Gastroesophageal sphincter (tissue), 3 donors: ENCODE measurements around the gene SRP14.

Source experiments
- CTCF ChIP-seq, 4 experiments: fragments of 200-600 bp in 2 of 4; fragments of 450-650 bp in 2 of 4; sonication (generic) in 1 of 4; IDR thresholded peaks; one replicate each; pipeline ENCODE4 v1.5.1; 2017 to 2019; ENCODE audit warnings: antibody characterized with exemption in 4 of 4, mild to moderate bottlenecking in 2 of 4, moderate library complexity in 2 of 4
- POLR2A ChIP-seq, 2 donors: fragments of 450-650 bp; IDR thresholded peaks; one replicate each; pipeline ENCODE4 v1.6.1; 2017; ENCODE audit warnings: antibody characterized with exemption in 2 of 2, mild to moderate bottlenecking in 2 of 2, moderate library complexity in 1 of 2

DNA sequence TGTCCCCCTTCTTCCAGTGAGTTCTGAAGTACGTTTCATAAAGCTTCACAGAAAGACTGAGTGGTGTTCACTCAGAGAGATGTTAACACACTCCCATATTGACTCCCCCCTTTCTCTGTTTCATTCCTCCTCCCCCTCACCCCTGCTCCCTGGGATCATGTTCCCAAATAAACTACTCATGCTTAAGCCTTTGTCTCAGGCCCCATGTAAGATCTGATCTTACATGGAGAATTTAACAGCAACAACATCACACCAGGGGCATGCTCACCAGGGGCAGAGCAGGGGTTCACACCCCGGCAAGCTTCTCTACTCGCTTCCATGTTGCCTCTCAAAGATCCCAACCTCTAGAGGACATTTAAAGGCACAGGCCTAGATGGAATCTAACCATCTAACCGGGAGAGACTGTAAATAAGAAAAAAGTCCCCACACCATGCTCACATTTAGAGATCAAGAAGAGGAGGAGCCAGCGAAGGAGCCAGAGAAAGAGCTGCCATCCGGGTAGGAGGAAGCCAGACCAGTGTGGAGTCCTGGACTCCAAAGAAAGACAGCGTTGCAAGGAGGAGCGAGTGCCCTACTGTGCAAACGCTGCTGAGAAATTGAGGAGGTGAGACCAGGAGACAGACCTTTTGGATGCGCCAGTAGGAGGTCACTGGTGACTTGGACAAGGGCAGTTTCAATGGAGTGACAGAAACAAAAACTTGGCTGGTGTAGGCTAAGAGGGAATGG is 21.4 kb upstream of the SRP14 start:
- TF ChIP-seq POLR2A (IDR thresholded peaks at IDR 0.05) (no peak), CTCF (IDR thresholded peaks at IDR 0.05) (no peak)
